GM19397 (cell line): ENCODE measurements around the gene ABCG5.

Source experiments
- ATAC-seq: cut with Tn5 transposase; IDR thresholded peaks from one replicate; pipeline ENCODE4 v1.9.1; 2021; ENCODE audit warnings: mild to moderate bottlenecking, moderate library complexity; ENCODE audit not compliant: unreplicated experiment

The ABCG5 gene

DNA sequence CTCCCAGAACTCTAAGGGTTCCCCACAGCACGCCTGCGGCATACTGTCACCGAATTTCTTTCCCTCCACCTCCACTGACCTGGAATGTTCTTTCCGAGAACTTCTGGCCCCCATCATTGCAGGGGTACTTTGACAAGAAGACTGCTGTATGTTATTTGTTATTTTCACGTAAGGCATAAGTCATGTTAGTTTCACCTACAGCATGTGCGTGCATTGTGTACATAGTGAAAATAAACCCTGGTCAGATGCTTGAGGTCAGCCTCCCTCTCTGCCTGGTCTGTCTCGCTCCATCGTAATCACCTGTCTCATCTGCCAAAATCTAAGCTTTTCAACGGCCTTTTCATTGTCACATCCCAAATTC lies 4.2 kb upstream of the ABCG5 start:
- ATAC-seq: no peak

DNA sequence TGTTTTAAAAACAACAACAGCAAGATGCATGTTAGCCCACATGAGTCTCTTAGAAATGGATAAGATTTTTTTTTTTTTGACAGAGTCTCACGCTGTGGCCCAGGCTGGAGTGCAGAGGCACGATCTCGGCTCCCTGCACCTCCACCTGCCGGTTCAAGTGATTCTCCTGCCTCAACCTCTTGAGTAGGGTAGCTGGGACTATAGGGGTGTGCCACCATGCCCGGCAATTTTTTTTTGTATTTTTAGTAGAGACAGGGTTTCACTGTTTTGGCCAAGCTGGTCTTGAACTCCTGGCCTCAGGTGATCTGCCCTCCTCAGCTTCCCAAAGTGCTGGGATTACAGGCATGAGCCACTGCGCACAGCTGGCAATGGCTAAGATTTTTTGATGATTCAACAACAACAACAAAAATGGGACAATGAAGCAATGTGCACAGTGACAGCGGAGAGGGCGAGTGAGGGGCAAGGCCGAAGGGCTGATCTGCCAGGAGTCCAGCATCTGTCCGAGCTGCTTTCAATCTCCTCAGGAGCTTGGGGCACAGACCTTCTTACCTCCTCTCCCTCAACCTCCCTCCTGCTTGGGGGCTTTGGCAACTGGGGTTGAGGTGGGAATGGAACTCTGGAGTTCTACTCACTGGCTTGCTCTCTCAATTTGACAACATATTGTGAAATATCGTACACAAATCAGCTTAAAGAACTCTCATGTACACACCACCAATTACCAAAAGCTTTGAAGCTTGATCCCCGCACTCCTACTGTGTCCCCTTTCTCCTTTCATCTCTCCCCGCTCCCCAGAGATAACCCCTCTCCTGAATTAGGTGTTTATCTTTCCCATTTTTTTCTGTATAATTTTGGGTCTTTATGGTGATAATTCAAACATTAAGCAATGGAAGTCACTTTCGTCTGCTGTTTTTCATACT lies 3.6 kb upstream of the ABCG5 start:
- no peak for ATAC-seq

DNA sequence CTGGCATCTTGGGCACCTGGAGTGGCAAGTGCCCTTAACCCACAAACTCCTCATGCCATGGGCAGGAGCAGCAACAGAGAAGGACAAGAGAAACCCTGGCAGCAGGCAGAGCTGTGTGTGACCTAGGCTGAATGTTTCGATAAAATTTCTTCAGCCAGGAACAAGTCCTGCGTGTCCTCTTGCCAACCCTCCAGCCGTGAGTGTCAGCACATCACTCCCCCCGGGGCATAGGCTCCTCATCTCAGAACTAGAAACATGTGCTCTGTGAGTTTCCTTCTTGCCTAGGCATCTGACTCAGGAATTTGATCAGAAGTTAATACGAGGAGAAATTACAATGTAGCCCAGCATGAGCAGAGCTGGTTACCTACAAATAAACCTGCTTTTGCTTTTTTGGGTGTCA lies 2.3 kb upstream of the ABCG5 start:
- ATAC-seq: no peak

DNA sequence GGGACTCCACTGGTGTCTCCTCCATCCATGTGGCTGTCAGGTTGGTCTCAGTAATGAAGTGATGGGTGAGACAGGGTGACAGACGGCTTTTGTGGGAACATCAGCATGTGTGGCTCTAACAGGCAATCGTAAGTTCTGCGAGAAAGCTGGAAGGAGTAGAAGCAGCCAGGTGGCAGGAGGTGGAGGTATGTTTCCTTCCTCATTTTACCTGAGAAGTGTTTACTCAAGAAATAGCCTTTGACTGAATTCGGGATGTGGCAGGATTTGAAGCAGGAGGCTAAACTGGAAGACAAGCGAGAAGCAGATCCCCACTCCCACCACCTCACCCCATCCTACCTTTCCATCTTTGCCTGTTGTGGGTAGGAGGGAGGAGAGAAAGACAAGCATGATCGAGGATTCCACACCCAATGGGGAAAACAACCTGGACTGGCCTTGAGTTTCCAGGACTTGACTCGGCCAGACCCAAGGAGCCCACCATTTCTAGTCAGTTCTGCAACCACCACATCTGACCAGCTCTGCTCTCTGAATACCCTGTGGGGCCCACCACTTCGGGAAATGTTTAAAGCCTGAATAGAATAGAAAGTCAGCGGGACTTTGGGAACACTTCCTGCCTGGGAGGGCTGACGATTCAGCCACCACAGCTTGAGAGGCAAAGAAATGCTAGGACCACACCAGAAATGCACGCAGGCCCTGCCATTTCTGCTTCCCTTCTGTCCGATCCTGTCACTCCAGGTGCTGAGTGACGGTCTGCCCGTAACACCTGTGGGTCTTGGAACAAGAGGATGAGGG lies 1.3 kb upstream of the ABCG5 start:
- no peak for ATAC-seq

DNA sequence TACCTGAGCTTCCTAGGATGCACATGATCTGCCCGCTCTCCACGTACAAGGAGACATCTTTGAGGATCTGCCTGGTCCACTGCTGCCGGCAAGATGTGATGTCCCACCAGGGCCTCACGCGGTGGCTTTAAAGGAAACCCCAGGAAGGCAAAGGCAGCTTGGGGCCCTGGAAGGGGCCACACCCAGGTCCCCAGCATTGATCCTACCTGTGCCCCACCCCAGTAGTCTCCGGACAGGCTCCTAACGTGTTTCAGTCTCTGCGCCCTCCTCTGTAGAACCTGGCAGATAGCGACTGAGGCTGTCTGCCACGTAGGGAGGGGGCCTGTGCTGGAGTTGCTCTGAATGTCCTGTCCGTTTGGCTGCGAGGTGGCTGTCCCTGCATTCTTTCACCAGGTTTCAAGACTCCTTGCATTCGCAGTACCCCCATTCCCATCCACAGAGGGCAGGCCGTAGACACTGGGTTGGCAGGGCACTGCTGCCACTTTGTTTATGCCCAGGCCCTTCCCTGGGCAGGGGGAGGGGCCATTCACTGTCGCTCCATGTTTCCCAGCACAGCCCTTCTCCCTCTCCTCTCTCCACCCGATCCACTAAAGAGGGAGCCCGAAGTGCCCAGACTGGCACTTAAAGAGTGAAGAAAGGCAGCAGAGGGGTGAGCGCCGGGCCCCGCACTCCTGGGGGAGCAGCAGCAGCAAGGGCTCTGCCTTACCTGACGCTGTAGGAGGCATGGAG lies 644 bp downstream of the ABCG5 start:
- no peak for ATAC-seq

DNA sequence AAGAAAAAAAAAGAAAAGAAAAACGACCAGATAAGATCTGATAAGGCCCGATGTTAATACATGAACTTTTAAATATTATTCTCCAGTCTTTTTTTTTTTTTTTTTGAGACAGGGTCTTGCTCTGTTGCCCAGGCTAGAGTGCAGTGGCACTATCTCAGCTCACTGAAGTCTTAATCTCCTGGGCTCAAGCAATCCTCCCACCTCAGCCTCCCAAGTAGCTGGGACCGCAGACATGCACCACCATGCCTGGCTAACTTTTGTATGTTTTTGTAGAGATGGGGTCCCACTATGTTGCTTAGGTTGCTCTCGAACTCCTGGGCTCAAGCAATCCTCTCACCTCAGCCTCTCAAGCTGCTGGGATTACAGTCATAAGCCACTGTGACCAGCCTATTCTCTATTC lies 1.6 kb downstream of the ABCG5 start:
- ATAC-seq: no peak

DNA sequence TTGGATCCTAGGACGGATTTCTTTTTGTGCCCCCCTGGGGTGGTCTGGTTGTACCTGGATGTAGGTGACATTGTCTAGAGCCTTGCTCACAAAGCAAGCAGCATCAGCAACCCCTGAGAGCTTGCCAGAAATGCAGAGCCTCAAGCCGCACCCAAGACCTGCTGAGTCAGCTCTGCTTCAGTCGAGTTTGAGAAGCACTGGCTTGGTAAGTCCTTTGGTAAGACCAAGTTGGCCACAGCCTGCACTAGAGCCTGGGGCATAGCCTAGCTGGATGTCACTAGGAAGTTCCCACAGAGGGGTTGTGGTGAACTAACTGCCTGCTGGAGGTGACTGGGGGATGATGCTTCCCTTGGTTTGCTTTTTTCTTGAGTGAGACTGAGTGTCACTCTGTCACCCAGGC lies 6.2 kb downstream of the ABCG5 start:
- ATAC-seq: no peak

DNA sequence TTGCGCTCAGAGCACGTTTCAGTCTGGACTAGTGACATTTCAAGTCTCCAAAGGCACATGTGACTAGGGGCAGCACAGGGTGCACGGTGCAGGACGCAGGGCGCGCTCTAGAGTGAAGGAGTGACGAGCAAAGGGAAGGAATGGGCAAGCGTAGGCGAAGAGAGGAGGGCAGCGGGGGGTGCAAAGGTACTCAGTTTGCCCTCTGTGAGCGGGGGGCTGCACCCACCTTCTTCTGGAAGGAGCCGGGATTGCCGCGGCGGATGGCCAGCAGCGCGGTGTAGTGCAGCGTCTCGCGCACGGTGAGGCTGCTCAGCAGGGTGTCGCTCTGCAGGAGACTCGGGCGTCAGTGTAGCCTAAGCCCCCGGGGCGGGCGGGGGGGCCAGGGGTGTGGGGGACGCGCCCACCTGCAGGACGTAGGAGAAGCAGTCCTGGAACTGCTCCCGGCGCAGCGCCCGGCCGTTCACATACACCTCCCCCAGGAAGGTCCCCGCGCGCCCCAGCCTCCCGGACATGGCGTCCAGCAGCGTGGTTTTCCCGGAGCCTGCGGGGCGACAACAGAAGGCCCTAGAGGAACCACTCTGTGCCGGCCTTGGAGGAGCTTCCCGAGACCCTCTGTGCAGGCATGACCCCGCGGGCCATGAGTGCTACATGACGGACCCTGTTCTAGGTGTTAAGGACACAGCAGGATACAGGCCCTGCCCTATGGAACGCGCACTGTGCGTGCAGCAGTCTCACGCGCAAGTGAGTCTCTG lies 6.9 kb downstream of the ABCG5 start:
- ATAC-seq: no peak

DNA sequence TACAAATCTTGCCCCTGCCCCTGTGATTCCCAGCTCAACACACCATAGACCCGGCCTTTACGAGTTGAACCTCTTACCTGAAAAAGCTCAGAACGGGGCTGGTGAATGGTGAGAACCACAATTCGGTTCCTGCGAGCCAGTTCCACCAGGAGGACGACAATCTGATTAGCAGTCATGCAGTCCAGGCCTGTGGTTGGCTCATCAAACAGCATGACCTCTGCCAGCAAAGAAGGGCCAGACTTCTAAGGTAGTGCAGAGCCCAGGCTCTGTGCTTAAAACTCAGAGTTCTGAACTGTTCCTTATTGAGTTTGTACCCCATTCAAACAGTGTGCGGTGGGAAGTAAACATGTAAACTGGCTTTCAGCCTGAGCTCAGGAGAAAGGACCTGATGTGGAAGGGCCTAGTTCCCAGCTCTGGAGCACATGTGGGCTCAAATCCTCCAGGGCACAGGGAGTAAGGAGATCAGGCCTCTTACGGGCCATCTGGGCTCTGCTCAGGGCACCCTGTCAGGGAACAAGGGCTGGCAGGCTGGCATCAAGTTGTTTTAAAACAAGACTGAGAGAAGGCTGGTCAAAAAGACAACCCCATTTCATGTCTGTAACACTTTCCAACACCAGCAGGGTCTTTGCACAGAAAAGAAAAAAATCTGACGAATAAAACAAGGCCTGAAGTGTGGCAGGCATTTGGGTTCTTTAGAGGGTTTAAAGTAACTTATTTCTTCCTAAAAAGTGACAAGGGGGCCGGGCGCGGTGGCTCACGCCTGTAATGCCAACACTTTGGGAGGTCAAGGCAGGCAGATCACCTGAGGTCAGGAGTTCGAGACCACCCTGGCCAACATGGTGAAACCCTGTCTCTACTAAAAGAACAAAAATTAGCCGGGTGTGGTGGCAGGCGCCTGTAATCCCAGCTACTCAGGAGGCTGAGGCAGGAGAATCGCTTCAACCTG lies 12.1 kb downstream of the ABCG5 start:
- no peak for ATAC-seq

DNA sequence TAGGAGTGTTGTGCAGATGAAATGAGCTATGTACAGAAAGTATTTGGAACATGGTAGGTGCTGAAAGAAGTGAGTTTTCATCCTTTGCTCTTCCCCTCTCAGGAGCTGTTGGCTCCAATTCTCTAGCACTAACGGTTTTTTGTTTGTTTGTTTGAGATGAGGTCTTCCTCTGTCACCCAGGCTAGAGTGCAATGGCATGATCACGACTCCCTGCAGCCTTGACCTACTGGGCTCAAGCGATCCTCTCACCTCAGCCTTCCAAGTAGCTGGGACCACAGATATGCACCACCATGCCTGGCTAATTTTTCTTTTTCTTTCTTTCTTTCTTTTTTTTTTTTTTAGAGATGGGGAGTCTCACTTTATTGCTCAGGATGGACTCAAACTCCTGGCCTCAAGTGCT lies 12.8 kb downstream of the ABCG5 start:
- no peak for ATAC-seq

DNA sequence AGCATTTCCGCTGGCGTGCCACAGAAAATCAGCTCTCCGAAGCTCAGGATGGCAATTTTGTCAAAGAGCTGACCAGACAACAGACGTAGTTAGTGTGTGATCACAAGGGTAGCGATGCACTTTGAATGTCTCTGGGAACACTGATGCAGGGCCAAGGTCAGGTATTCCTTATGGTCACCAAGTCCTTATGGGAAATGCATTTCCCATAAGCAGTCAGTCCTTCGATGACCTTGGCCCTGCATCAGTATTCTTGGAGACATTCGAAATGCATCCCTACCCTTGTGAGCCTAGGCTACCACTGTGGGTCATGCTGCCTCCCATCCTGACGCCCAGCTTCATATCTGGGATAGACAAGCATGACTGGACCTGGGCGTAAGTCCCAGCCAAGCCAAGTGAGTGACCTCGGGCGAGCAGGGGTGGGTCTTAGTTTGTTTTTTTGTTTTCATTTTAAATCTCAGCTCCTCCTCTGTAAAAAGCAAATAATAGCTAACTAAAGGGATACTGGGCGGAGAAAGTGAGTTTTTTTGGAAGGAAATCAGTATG lies 13.6 kb downstream of the ABCG5 start:
- no peak for ATAC-seq

DNA sequence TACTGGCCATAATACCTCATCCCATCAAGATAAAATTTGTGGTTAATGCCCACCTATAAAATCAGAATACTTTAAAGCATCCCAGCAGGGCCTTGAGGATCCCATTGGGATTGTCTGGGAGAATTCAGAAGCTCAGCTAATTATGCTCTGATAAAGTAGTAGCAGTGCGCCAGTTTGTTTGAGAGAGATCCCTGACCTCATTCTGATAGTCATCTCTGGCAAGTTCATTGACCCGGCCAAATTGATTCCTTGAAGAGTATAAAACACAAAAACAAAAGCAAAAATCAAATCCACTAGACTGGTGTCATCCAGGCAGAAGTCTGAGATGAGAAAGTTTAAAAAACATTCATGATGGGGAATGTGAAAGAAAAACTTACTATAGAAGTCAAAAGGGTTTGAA lies 14.1 kb downstream of the ABCG5 start:
- ATAC-seq: no peak

DNA sequence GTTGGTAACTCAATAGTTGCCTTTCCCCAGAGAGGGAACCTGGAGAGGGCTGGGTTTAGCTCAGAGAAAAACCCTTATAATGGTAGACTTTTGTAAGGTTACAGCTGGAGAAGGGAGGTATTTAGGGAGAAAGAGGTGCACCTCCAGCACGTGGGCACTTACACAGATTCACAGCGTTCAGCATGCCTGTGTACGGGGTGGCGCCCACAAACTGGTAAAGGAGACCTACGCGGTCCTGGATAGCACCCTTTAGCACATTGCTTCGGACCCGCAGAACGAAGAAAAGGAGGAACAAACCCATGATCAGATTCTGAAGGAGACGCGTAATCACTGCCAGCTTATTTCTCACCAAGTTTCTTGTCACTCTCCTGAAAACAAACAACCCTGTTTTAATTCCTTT lies 14.9 kb downstream of the ABCG5 start:
- no peak for ATAC-seq

DNA sequence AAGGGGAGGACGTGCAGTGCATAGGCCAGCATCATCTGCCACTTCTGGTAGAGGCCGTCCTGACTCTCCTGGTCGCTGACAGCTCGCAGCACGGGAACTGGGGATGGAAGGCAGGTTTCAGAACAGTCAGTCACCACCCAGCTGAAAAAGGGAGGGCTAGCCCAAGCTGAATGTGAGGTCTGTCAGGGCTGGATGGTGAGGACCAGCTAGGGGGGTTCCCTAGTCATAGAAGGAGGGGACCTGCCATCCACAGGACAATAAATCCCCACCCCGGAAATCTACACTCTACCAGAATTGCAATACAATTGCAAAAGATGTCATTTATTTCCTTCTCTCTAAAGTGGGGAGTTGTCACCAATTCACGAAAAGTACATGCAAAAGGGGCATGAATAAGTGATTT lies 15.8 kb downstream of the ABCG5 start:
- no peak for ATAC-seq

DNA sequence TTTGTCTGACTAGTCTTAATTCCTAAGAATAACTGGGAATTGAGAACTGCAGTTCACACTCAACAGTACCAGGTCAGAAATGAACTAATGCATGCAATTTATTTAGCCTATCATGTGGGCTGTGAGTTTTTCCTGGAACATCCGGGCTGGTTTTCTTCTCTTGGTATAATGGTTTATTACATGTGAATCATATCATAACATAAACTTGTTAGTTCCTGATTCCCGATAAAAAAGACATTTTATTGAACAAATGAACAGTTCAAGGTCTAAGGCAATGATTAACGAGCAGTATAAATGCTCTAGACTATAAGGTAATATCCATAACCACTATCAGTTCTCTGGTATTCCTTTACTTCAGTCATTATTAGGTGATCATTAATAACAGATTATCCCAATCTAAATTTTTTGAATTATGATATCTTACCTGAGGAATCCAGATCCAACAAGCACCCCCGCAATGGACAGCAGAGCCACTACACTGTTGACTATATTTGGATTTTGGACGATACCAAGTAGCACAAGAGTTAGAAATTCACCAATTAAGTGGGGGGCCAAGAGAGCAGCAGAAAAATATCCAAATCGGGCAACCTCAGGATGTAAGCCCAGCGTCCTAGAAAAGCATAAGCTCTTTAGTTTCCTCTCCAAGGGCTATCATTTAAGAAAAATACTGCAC lies 19.0 kb downstream of the ABCG5 start:
- no peak for ATAC-seq

DNA sequence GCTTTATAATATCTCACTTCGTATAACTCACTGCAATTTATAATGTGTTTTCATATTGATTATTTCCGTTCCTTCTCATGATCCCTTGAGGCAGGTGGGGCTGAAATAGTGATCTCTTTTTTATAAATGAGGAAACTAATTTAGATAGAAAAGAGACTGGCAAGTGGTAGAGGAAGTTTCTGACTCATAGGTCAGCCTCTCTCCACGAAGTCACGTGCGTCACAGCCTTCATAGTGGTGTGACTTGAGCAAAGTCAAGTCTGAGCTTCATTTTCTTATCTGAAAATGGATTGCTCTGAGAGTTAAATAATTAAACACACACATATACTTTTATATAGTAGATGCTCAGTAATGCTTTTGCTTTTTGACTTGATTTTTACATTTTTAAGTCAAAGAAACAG lies 19.9 kb downstream of the ABCG5 start:
- ATAC-seq: no peak

DNA sequence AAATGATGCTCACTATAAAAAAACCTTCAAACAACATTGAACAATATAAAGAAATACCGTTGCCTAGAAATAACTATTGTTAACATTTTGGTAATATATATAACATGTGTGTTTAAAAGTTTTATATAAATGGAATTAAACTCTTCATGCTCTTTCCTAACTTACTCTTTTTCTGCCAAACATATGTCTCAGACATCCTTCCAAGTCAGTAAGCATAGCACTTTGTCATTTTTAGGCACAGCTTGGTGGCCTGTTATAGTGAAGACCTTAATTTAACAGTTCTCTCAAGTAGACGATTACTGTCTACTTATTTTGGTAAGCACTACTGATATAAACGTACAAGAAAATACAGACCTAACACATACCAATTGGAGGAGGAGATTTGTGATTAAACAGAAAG lies 23.9 kb downstream of the ABCG5 start:
- no peak for ATAC-seq

DNA sequence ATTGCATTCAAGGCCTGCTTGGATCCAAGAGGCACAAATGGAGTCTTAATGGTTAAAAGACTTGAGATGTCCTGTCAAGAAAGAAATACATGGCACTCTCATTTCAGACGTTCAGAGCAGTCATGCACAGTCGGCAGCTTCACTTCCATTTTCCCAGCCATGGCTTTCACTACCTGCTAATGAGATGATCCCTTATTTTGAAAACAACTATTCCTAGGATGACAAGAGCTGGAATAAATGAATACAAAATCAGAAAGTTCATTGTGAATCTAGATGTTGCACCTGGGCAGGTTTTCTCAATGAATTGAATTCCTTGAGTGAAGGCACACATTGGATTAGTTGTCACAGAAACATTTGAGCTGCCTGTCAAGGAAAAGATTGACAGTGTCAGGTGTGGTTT lies 25.7 kb downstream of the ABCG5 start:
- ATAC-seq: no peak

DNA sequence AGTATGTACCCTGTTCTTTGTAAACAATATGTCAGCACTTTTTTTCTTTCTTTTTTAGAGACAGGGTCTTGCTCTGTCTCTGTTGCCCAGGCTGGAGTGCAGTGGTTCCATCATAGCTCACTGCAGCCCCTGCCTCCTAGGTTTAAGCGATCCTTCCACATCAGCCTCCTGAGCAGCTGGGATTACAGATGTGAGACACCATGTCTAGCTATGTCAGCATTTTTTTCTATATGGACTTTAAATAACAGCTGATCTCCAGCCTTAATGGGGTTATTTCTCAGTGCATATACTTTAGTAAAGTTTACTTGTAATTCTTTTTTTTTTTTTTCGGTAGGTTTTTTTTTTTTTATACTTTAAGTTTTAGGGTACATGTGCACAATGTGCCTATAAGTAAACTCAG lies 26.6 kb downstream of the ABCG5 start:
- ATAC-seq: no peak
